Gastrocnemius medialis (tissue), 4 donors: ENCODE measurements around the gene PTBP1.

Experiments used
- CTCF ChIP-seq, 5 experiments: fragments of 450-650 bp in 3 of 5; fragments of 200-600 bp in 2 of 5; sonication (generic) in 2 of 5; IDR thresholded peaks in 4 of 5; conservative IDR thresholded peaks in 1 of 5; 1 replicate in 4 of 5; 2 replicates in 1 of 5; pipeline ENCODE4 v1.5.1; 2016 to 2019; ENCODE audit warnings: antibody characterized with exemption in 5 of 5, mild to moderate bottlenecking in 3 of 5, moderate library complexity in 3 of 5
- POLR2A ChIP-seq, 2 donors: fragments of 450-650 bp; IDR thresholded peaks; one replicate each; pipeline ENCODE4 v1.6.1; 2017; ENCODE audit warnings: antibody characterized with exemption in 2 of 2, mild to moderate bottlenecking in 2 of 2, moderate library complexity in 2 of 2

GRCh38 chr19:763181-763580 lies 34.1 kb upstream of the PTBP1 start:
- TF ChIP-seq CTCF (IDR thresholded peaks at IDR 0.05 in 4 of 5, conservative IDR thresholded peaks at IDR 0.05 in 1 of 5) (no peak), POLR2A (IDR thresholded peaks at IDR 0.05) (no peak)
